Measurements from ENCODE around the gene TTC12.

DNA sequence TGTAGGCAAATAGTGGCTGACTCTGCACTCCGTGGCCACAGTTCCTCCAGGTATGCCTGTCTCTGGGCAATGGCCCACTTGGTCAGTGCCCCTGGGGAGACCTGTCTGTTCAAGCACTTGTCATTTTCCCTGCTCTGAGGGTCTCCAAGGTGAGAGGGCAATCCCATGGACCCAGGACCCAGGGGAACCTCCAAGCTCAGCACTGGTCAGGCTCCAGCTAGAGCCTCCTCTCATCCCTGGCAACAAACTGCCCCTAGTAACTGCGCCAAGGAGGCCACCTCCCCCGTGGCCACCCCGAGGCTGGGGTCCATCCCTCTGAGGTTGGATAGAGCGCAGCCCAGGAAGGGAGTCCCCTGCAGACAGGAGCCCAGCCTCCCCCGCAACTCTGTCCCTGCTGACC lies 72.5 kb downstream of the TTC12 start:
- TF ChIP-seq, protein P1, sequence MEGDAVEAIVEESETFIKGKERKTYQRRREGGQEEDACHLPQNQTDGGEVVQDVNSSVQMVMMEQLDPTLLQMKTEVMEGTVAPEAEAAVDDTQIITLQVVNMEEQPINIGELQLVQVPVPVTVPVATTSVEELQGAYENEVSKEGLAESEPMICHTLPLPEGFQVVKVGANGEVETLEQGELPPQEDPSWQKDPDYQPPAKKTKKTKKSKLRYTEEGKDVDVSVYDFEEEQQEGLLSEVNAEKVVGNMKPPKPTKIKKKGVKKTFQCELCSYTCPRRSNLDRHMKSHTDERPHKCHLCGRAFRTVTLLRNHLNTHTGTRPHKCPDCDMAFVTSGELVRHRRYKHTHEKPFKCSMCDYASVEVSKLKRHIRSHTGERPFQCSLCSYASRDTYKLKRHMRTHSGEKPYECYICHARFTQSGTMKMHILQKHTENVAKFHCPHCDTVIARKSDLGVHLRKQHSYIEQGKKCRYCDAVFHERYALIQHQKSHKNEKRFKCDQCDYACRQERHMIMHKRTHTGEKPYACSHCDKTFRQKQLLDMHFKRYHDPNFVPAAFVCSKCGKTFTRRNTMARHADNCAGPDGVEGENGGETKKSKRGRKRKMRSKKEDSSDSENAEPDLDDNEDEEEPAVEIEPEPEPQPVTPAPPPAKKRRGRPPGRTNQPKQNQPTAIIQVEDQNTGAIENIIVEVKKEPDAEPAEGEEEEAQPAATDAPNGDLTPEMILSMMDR (IDR thresholded peaks at IDR 0.05; ENCODE audit: poor library complexity, severe bottlenecking): no peak
- TF ChIP-seq POLR2AphosphoS5 (IDR thresholded peaks at IDR 0.05) (no peak), TAF1 (IDR thresholded peaks at IDR 0.05; ENCODE audit: low read depth) (no peak), MXI1 (conservative IDR thresholded peaks at IDR 0.05; ENCODE audit: poor library complexity, severe bottlenecking) (no peak), EZH2 (IDR thresholded peaks at IDR 0.05; ENCODE audit: borderline replicate concordance, insufficient read depth, low read length, poor library complexity, severe bottlenecking) (no peak), EP300 (conservative IDR thresholded peaks at IDR 0.05; ENCODE audit: poor library complexity, severe bottlenecking) (no peak)
